Activated naive CD4-positive, alpha-beta T cell treated with anti-CD3 and anti-CD28 coated beads for 36 hours (primary cell): ENCODE data around the gene PDZRN4. TPM values are rescaled to one million over a fixed set of nuclear protein-coding genes. Genes with fewer than 3 reads are reported as not detected.

Experiments used
- CTCF ChIA-PET: fragments of 350-600 bp; sonication (Branson Sonifier 250); formaldehyde crosslinking; loops from one replicate; lab custom pipeline; 2021; ENCODE audit warnings: antibody characterized with exemption; lab: Charles Lee
- DNase-seq: peaks from one replicate; pipeline ENCODE4 v3.0.0-alpha.2; 2020
- H3K27ac Mint-ChIP-seq: one replicate; pipeline ENCODE4 v1.8.0; 2021; ENCODE audit warnings: mild to moderate bottlenecking, mixed read lengths
- H3K27me3 Mint-ChIP-seq: one replicate; pipeline ENCODE4 v1.8.0; 2021; ENCODE audit warnings: low read depth, mixed read lengths
- H3K36me3 Mint-ChIP-seq: one replicate; pipeline ENCODE4 v1.8.0; 2021; ENCODE audit warnings: low read depth, mixed read lengths
- H3K4me1 Mint-ChIP-seq: one replicate; pipeline ENCODE4 v1.8.0; 2021; ENCODE audit warnings: low read depth, mixed read lengths
- H3K4me3 Mint-ChIP-seq: one replicate; pipeline ENCODE4 v1.8.0; 2021; ENCODE audit warnings: mild to moderate bottlenecking, moderate library complexity, mixed read lengths
- H3K9me3 Mint-ChIP-seq: one replicate; pipeline ENCODE4 v1.8.0; 2021; ENCODE audit warnings: mixed read lengths
- intact Hi-C: fragments of 100-400 bp; cut with micrococcal nuclease; formaldehyde crosslinking; loops from one replicate; pipeline ENCODE4 v1.15.1; 2023
- total RNA-seq, 2 experiments: library from RNA; stranded (reverse); gene quantifications; one replicate each; pipeline ENCODE4 v1.2.3, GENCODE V29; 2021

The PDZRN4 gene
- total RNA-seq, 2 experiments from 2014 or later: not detected

GRCh38 chr12:41514021-41514777 lies 326.1 kb downstream of the PDZRN4 start:
- no peaks in the 10 kb centered on the region for H3K4me1 Mint-ChIP-seq
- no peak for DNase-seq
- intact Hi-C loops: no loop called here
- H3K27ac Mint-ChIP-seq: no peak overlapping the region
- H3K4me3 Mint-ChIP-seq: no peak overlapping the region
- H3K36me3 Mint-ChIP-seq: no peaks in the 10 kb centered on the region
- H3K27me3 Mint-ChIP-seq: no peaks in the 10 kb centered on the region
- CTCF ChIA-PET: no interaction called here
- no peaks in the 10 kb centered on the region for H3K9me3 Mint-ChIP-seq

DNA sequence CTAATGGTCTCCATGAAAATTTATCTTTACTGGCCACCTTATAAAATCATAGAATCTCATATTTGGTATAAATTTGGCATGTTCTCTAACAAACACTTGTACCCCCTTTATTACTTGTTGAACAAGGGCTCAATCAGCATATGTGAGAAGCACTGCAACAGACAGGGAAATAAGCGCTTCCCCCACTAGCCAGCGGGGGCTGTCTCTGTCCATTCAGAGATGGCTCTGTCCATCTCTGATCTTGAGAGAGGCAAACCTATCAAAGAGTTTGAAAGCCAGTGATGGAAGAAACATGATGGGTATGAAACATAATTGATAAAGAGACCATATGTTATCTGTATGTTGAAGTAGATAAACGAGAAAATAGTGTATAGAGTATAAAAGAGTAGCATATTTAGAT lies 326.8 kb downstream of the PDZRN4 start:
- Mint-ChIP-seq H3K27ac (no peak overlapping the region), H3K4me1 (no peaks in the 10 kb centered on the region), H3K4me3 (no peak overlapping the region), H3K36me3 (no peaks in the 10 kb centered on the region), H3K27me3 (no peaks in the 10 kb centered on the region), H3K9me3 (no peaks in the 10 kb centered on the region)
- CTCF ChIA-PET: no interaction called here
- intact Hi-C loops: no loop called here
- no peak for DNase-seq

DNA sequence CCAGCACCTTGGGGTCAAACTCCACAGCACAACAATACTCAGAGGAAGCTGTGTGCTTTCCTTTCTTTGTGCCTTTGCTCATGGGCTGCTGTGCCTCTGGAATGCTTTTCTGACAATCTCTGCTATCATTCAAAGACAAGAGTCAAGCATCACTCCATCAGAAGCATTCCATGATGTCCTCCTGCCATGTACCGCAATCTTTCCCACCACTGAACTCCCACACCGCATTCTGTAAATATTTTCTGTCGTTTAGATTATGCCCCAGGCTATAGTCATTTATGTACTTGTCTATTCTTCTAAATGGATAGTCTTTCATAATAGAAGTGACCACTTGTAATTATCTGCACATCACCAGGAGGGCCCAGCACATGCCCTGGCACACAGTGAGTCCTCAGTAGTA lies 327.8 kb downstream of the PDZRN4 start:
- intact Hi-C loops: no loop called here

DNA sequence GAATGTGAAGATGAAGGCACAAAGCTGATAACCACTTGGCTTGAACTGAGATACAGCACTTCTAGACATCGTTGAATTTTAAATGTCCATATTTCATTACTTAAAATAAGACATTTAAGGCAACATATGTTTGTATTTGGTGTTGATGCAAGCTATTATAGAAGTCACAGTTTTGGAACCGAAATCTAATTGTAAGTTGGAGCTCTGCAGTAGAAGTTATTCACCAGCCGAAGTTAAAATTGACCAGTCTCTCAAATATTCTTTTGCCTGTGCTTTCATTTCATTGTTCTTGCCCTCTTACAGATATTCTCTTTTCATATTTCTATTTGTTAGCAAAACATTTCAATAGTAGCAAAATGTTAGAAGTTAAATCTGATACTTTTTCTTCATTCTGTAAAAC lies 332.7 kb downstream of the PDZRN4 start:
- intact Hi-C loops: no loop called here
- H3K4me3 Mint-ChIP-seq: no peak overlapping the region
- CTCF ChIA-PET: no interaction called here
- no peaks in the 10 kb centered on the region for H3K36me3 Mint-ChIP-seq
- no peak for DNase-seq
- H3K4me1 Mint-ChIP-seq: peaks cover 16% of the 10 kb centered on the region
- H3K9me3 Mint-ChIP-seq: no peaks in the 10 kb centered on the region
- H3K27me3 Mint-ChIP-seq: no peaks in the 10 kb centered on the region
- H3K27ac Mint-ChIP-seq: no peak overlapping the region

More for the DNA sequence above, 327.8 kb downstream of the PDZRN4 start:
- CTCF ChIA-PET: no interaction called here
- H3K4me1 Mint-ChIP-seq: no peaks in the 10 kb centered on the region
- H3K27me3 Mint-ChIP-seq: no peaks in the 10 kb centered on the region
- no peak for DNase-seq
- no peak overlapping the region for H3K4me3 Mint-ChIP-seq
- no peaks in the 10 kb centered on the region for H3K36me3 Mint-ChIP-seq
- H3K9me3 Mint-ChIP-seq: no peaks in the 10 kb centered on the region
- no peak overlapping the region for H3K27ac Mint-ChIP-seq

DNA sequence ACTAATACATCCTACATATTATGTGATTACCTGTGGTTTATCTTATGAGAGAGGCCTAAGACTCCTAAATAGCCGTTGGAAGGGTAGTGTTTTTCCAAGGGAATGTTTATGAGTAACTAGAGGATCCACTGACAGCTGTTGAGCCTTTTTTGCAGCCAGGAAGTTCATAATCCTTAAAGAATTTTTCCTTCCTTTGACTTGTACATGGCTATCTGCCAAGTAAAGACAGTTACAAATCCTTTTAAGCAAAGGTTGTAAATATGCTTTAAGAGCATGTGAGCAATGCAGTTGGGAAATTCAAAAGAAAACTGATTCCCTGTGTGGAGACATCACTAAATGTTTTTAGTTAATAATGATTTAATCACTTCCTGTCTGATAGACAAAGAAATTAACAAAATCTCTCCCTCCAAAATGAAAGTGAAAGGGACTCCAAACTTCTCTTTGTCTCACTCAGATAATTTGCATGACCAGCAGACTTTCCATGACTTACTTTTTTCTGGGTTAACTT lies 333.8 kb downstream of the PDZRN4 start:
- no peak overlapping the region for H3K27ac Mint-ChIP-seq
- H3K4me3 Mint-ChIP-seq: no peak overlapping the region
- peaks cover 5% of the 10 kb centered on the region for H3K27me3 Mint-ChIP-seq
- CTCF ChIA-PET: no interaction called here
- intact Hi-C loops: no loop called here
- H3K9me3 Mint-ChIP-seq: no peaks in the 10 kb centered on the region
- peaks cover 16% of the 10 kb centered on the region for H3K4me1 Mint-ChIP-seq
- DNase-seq: no peak
- H3K36me3 Mint-ChIP-seq: no peaks in the 10 kb centered on the region

- Mint-ChIP-seq H3K4me3 (no peak overlapping the region), H3K27ac (no peak overlapping the region), H3K4me1 (peaks cover 11% of the 10 kb centered on the region), H3K36me3 (no peaks in the 10 kb centered on the region), H3K9me3 (no peaks in the 10 kb centered on the region), H3K27me3 (peaks cover 5% of the 10 kb centered on the region)
- intact Hi-C loops: no loop called here
- CTCF ChIA-PET: no interaction called here
- DNase-seq: no peak
Observed at GRCh38 chr12:41527062-41527461, 338.9 kb downstream of the PDZRN4 start.

- intact Hi-C loops: no loop called here
Observed at GRCh38 chr12:41527534-41528116, 339.5 kb downstream of the PDZRN4 start.

DNA sequence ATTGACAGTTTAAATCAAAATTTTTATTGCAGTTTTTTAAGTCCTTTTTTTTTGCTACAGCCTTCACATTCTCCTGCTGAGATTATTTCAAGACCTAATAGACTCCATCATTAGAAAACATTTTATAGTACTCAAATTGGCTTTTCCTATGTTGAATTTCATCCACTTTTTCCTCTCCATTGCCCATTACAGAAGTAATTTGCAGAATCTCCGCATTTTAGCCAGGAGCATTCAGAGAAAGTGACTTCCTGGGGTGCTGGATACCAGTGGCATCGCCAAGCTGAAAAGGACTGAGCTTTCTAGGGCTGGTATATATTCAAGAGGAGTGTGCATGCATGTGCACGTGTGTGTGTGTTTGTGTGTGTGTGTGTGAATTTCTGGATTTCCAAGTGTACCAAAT lies 340.8 kb downstream of the PDZRN4 start:
- H3K9me3 Mint-ChIP-seq: no peaks in the 10 kb centered on the region
- peaks cover 5% of the 10 kb centered on the region for H3K27me3 Mint-ChIP-seq
- intact Hi-C loops: no loop called here
- CTCF ChIA-PET: no interaction called here
- no peaks in the 10 kb centered on the region for H3K4me1 Mint-ChIP-seq
- DNase-seq: no peak
- H3K36me3 Mint-ChIP-seq: no peaks in the 10 kb centered on the region
- H3K27ac Mint-ChIP-seq: no peak overlapping the region
- H3K4me3 Mint-ChIP-seq: no peak overlapping the region

More at GRCh38 chr12:41527534-41528116, 339.5 kb downstream of the PDZRN4 start:
- Mint-ChIP-seq H3K36me3 (no peaks in the 10 kb centered on the region), H3K4me1 (peaks cover 7% of the 10 kb centered on the region), H3K9me3 (no peaks in the 10 kb centered on the region), H3K4me3 (no peak overlapping the region), H3K27ac (no peak overlapping the region), H3K27me3 (peaks cover 5% of the 10 kb centered on the region)
- CTCF ChIA-PET: no interaction called here
- DNase-seq: no peak

- Mint-ChIP-seq H3K4me1 (no peaks in the 10 kb centered on the region), H3K9me3 (no peaks in the 10 kb centered on the region), H3K27ac (no peak overlapping the region), H3K27me3 (peaks cover 5% of the 10 kb centered on the region), H3K36me3 (no peaks in the 10 kb centered on the region), H3K4me3 (no peak overlapping the region)
- DNase-seq: no peak
- CTCF ChIA-PET: no interaction called here
- intact Hi-C loops: no loop called here
Observed at GRCh38 chr12:41530441-41530840, 342.3 kb downstream of the PDZRN4 start.

- Mint-ChIP-seq H3K36me3 (no peaks in the 10 kb centered on the region), H3K27ac (no peak overlapping the region), H3K4me1 (no peaks in the 10 kb centered on the region), H3K4me3 (no peak overlapping the region), H3K9me3 (no peaks in the 10 kb centered on the region), H3K27me3 (peaks cover 3% of the 10 kb centered on the region)
- intact Hi-C loops: no loop called here
- no peak for DNase-seq
- CTCF ChIA-PET: no interaction called here
Observed at GRCh38 chr12:41531147-41531829, 343.2 kb downstream of the PDZRN4 start.

GRCh38 chr12:41532072-41532471 lies 344.0 kb downstream of the PDZRN4 start:
- H3K4me1 Mint-ChIP-seq: peaks cover 5% of the 10 kb centered on the region
- no peaks in the 10 kb centered on the region for H3K27me3 Mint-ChIP-seq
- no peak overlapping the region for H3K4me3 Mint-ChIP-seq
- CTCF ChIA-PET: no interaction called here
- no peaks in the 10 kb centered on the region for H3K36me3 Mint-ChIP-seq
- no peak for DNase-seq
- no peak overlapping the region for H3K27ac Mint-ChIP-seq
- no peaks in the 10 kb centered on the region for H3K9me3 Mint-ChIP-seq
- intact Hi-C loops: no loop called here

DNA sequence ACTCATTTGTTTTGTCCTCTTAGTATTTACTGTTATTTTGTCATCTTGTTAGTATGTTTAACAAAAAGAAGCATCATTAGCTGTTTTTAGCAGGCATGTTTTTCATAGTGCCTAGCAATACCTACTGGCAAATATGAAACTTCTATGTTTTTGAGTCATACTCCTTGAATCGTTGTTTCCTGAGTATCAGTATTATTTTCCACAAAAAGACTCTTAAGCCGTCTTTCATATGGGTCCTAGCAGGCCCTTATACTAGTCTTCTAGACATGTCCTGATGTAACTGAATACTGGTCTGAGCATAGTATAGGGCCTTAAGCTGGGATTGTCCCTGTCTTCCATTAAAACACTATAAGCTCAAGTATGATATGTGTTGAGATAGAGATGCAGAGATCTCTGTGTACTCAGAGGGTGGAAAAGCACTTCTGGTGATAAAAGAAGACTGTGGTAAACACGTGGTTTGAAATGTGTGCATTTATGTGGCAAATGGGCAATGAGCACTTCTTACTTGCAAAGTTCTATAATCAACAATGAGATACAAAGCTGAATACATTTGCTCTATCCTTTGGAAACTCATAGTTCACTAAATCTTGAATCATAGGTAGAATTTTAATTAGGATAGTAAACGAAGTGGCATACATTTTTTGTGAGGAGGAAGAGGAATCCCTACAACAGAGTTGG lies 348.8 kb downstream of the PDZRN4 start:
- Mint-ChIP-seq H3K4me1 (peaks cover 10% of the 10 kb centered on the region), H3K27me3 (peaks cover 3% of the 10 kb centered on the region), H3K36me3 (no peaks in the 10 kb centered on the region), H3K9me3 (no peaks in the 10 kb centered on the region), H3K4me3 (no peak overlapping the region), H3K27ac (no peak overlapping the region)
- DNase-seq: no peak
- CTCF ChIA-PET: no interaction called here
- intact Hi-C loops: no loop called here
